Neuron (in vitro differentiated cells): ENCODE data around the gene EP300.

Experiments
- H2AFZ ChIP-seq: one replicate; pipeline ENCODE4 v1.6.1; 2013; ENCODE audit warnings: low read depth, mild to moderate bottlenecking, inconsistent platforms, low read length, moderate library complexity
- H3K27me3 ChIP-seq: one replicate; pipeline ENCODE4 v1.6.1; 2013; ENCODE audit warnings: low read length; ENCODE audit not compliant: insufficient read depth
- H3K36me3 ChIP-seq: one replicate; pipeline ENCODE4 v1.6.1; 2013; ENCODE audit warnings: low read length; ENCODE audit not compliant: insufficient read depth
- H3K4me1 ChIP-seq: one replicate; pipeline ENCODE4 v1.6.1; 2013; ENCODE audit warnings: low read length; ENCODE audit not compliant: insufficient read depth
- H3K4me3 ChIP-seq: 2 replicates; pipeline ENCODE4 v1.5.1; 2013; ENCODE audit warnings: mild to moderate bottlenecking, low read length, moderate library complexity
- H3K9me3 ChIP-seq: one replicate; pipeline ENCODE4 v1.6.1; 2013; ENCODE audit warnings: low read length

Gene EP300

GRCh38 chr22:41215409-41215808 is 123.0 kb downstream of the EP300 start:
- Histone ChIP-seq H3K4me3 (no peak overlapping the region), H3K36me3 (peaks cover 27% of the 10 kb centered on the region), H2AFZ (no peak overlapping the region), H3K4me1 (peaks cover 15% of the 10 kb centered on the region), H3K9me3 (peaks cover 29% of the 10 kb centered on the region), H3K27me3 (no peaks in the 10 kb centered on the region)

- Histone ChIP-seq H3K9me3 (peaks cover 29% of the 10 kb centered on the region), H3K4me3 (no peak overlapping the region), H2AFZ (no peak overlapping the region), H3K27me3 (no peaks in the 10 kb centered on the region), H3K4me1 (peaks cover 15% of the 10 kb centered on the region), H3K36me3 (peaks cover 28% of the 10 kb centered on the region)
Observed at GRCh38 chr22:41215926-41216325, 123.5 kb downstream of the EP300 start.

- Histone ChIP-seq H3K4me3 (no peak overlapping the region), H3K4me1 (peaks cover 15% of the 10 kb centered on the region), H3K27me3 (no peaks in the 10 kb centered on the region), H2AFZ (peak overlapping the region; percentile 31), H3K36me3 (peaks cover 31% of the 10 kb centered on the region), H3K9me3 (peaks cover 27% of the 10 kb centered on the region)
Observed at GRCh38 chr22:41216984-41217383, 124.6 kb downstream of the EP300 start.

- H3K36me3 ChIP-seq, result peaks cover 36% of the 10 kb centered on the region
- peak overlapping the region; percentile 31 for H2AFZ ChIP-seq
- H3K4me3 ChIP-seq, result peak overlapping the region; percentile 9
- H3K27me3 ChIP-seq, result no peaks in the 10 kb centered on the region
- H3K9me3 ChIP-seq, result peaks cover 27% of the 10 kb centered on the region
- peaks cover 15% of the 10 kb centered on the region for H3K4me1 ChIP-seq
Observed at GRCh38 chr22:41217553-41218157, 125.3 kb downstream of the EP300 start.

- Histone ChIP-seq H3K4me3 (no peak overlapping the region), H3K36me3 (peaks cover 68% of the 10 kb centered on the region), H3K4me1 (peaks cover under 1% of the 10 kb centered on the region)
Observed at GRCh38 chr22:41222846-41223507, 130.6 kb downstream of the EP300 start.

GRCh38 chr22:41223535-41223934 is 131.1 kb downstream of the EP300 start:
- Histone ChIP-seq H2AFZ (no peak overlapping the region), H3K4me1 (no peaks in the 10 kb centered on the region), H3K9me3 (no peaks in the 10 kb centered on the region), H3K27me3 (no peaks in the 10 kb centered on the region), H3K36me3 (peaks cover 68% of the 10 kb centered on the region), H3K4me3 (no peak overlapping the region)

More at GRCh38 chr22:41222846-41223507, 130.6 kb downstream of the EP300 start:
- H3K9me3 ChIP-seq, result no peaks in the 10 kb centered on the region
- H2AFZ ChIP-seq, result no peak overlapping the region
- H3K27me3 ChIP-seq, result no peaks in the 10 kb centered on the region

- H3K9me3 ChIP-seq, result no peaks in the 10 kb centered on the region
- H2AFZ ChIP-seq, result no peak overlapping the region
- peaks cover 67% of the 10 kb centered on the region for H3K36me3 ChIP-seq
- no peaks in the 10 kb centered on the region for H3K4me1 ChIP-seq
- H3K4me3 ChIP-seq, result no peak overlapping the region
- H3K27me3 ChIP-seq, result no peaks in the 10 kb centered on the region
Observed at GRCh38 chr22:41226723-41227655, 134.6 kb downstream of the EP300 start.

GRCh38 chr22:41229215-41229614 is 136.8 kb downstream of the EP300 start:
- H2AFZ ChIP-seq, result no peak overlapping the region
- no peaks in the 10 kb centered on the region for H3K4me1 ChIP-seq
- H3K36me3 ChIP-seq, result peaks cover 46% of the 10 kb centered on the region
- no peaks in the 10 kb centered on the region for H3K27me3 ChIP-seq
- H3K4me3 ChIP-seq, result no peak overlapping the region
- no peaks in the 10 kb centered on the region for H3K9me3 ChIP-seq
